Right lobe of liver (tissue), 4 donors: ENCODE measurements around the gene MTHFD2L.

Experiments
- CTCF ChIP-seq, 4 donors: fragments of 200-600 bp in 3 of 4; fragments of 450-650 bp in 1 of 4; IDR thresholded peaks; one replicate each; pipeline versions ENCODE4 v1.5.1 to v1.8.0; 2016 to 2022; ENCODE audit warnings: antibody characterized with exemption in 4 of 4, mild to moderate bottlenecking in 2 of 4
- POLR2A ChIP-seq: fragments of 450-650 bp; IDR thresholded peaks from one replicate; pipeline ENCODE4 v1.6.1; 2017; ENCODE audit warnings: antibody characterized with exemption, mild to moderate bottlenecking
- donor health status: DM: no; HTN: no; CAD: no.
- donor health status: DM: no; HTN: no; CAD: no.
- donor health status: DM: no; HTN: yes; CAD: no.

- TF ChIP-seq CTCF (IDR thresholded peaks at IDR 0.05) (peak in 3 of 4 donors; percentile 26 to 45 (median 28)), POLR2A (no peak)
These were observed 162.7 kb downstream of the MTHFD2L start for GRCh38 chr4:74320559-74321118.
